HG03196 (cell line): ENCODE measurements around the gene DUSP9.
"Not testable (repeated sequence)": the region's sequence is repeated elsewhere in the genome, so short reads cannot be mapped to it uniquely, and the experiment has no call there.

Source experiments
- ATAC-seq: cut with Tn5 transposase; IDR thresholded peaks from one replicate; pipeline ENCODE4 v1.9.1; 2021; ENCODE audit not compliant: unreplicated experiment

DUSP9 gene

DNA sequence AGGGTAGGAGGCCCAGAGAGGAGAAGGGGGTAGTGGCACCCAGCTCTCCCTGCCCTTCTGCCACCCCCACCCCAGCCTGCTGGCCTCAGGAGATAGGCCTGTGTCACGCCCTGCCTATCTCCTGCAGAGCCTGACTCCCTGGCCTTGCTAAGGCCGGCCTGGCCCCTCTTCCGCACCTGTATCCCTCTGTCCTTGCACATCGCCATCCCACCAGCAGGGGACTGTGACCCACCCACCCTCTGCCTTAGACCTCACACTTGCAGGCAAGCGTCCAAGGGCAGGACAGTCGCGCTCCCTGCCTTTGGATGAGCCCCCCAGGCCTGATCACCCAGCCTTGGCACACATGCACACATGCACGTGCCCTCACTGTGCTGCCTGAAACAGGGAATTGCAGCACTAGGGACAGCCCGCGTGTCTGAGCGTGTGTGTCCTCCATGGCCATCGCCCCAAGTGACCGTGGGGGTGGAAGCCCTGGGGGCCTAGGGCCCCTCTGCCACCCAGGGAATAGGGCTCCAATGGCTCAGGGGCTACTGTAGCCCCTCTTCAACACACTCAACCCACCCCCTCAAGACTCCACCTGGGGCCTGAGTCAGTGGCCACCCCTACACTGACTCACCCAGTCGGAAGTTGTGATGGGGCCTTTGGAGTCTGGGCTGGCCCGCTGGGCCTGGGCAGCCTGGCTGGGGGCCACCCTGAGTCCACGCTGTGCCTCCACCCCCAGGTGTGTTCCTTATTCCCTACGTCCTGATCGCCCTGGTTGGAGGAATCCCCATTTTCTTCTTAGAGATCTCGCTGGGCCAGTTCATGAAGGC is 42.9 kb downstream of the DUSP9 start:
- ATAC-seq, result no peak

DNA sequence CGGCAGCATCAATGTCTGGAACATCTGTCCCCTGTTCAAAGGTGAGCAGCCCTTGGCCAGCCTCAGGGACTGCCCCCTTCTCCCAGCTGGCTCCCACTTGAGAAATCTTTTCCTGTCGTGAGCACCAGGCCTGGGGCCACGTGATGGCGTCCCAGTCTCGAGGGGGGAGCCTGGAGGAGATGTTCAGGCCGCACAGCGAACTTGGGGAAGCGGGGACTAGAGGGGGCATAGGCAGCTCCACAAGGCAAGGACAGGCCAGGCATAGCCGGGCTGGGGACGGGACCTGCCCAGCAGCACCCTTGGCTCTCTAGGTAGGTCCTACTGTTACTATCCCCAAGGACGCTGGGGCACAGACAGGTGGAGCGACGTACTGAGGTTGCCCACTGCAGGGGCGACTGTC is 43.5 kb downstream of the DUSP9 start:
- ATAC-seq, result no peak

DNA sequence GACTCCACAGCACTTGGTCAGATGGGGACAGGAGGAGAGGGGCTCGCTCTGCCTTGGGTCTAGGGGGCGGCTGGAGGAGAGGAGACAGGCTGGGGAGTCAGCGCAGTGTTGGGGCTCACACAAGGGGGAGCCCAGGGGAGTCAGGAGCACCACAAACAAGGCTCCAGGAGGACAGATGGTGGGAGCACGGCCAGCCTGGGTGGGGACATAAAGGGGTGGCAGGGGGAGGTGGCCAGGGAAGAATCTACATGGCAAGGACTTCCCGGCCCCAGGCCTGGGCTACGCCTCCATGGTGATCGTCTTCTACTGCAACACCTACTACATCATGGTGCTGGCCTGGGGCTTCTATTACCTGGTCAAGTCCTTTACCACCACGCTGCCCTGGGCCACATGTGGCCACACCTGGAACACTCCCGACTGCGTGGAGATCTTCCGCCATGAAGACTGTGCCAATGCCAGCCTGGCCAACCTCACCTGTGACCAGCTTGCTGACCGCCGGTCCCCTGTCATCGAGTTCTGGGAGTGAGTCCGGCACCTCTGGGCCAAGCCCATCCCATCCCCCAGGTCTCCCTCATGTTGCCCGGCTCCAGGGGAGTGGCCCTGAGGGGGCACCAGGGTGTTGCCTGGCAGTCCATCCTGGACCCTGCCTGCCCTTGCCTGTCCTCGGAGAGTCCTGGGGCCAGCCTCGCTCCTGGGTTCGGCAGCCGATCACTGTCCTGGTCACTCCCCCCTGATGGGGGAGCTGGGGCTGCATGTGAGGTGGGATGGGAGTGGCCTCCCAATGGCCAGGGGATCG is 44.2 kb downstream of the DUSP9 start:
- ATAC-seq, result not testable (repeated sequence)

DNA sequence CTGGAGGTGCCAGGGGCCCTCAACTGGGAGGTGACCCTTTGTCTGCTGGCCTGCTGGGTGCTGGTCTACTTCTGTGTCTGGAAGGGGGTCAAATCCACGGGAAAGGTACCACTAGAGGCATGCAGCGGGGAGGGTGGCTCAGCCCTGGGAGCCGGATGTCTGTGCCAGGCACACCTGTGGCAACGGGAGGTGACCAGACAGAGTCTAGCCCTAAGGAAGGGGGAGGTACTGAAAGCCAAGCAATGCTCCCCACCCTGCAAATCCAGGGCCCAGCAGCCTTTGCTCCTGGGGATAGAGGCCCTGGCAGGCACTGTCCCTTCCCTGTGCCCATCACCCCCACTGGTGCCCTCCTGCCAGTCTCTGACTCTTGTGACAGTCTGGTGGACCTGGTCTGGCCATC is 45.0 kb downstream of the DUSP9 start:
- no peak for ATAC-seq

DNA sequence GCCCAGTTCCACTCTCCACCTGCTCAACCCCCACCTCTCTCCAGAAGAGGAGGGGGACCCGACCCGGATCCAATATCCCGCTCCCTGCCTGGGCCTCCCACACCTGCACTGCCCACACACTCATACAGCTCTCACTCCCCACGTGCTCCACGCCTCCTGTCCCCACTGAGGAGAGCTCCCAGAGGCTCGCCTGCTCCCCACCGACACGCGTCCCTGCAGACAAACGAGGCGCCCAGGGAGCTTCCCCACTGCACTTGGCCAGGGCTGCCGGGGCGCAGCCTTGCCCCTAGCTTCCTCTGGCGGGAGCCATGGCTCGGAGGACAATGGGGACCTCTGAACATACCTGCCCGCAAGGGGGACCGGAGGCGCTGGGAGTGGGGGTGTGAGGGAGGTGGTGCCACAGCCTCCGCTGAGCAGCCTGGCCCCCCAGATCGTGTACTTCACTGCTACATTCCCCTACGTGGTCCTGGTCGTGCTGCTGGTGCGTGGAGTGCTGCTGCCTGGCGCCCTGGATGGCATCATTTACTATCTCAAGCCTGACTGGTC is 45.7 kb downstream of the DUSP9 start:
- ATAC-seq, result no peak

DNA sequence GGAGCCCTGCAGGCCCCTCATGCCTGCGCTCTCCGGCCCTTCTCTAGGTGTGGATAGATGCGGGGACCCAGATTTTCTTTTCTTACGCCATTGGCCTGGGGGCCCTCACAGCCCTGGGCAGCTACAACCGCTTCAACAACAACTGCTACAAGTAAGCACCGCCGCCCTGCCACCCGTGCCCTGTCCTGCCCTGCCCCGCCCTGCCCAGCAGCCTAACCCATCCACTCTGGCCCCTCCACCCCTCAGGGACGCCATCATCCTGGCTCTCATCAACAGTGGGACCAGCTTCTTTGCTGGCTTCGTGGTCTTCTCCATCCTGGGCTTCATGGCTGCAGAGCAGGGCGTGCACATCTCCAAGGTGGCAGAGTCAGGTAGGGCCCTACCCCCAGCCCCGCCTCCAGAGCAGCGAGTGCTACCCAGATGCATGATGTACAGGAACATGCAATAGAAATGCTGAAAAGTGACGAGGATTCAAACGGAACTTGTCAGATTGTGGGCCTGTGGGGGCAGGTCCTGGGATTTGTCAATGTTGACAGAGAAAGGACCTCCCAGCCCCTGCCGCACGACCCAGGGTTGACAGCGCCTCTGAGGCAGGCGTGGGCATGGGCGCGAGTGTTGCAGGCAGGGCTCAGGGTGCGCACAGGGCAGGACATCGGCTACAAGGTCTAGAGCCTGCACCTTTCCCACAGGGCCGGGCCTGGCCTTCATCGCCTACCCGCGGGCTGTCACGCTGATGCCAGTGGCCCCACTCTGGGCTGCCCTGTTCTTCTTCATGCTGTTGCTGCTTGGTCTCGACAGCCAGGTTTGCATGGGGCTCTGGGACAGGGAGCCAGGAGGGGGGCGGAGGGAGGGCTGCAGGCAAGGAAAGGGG is 46.4 kb downstream of the DUSP9 start:
- ATAC-seq, result no peak

DNA sequence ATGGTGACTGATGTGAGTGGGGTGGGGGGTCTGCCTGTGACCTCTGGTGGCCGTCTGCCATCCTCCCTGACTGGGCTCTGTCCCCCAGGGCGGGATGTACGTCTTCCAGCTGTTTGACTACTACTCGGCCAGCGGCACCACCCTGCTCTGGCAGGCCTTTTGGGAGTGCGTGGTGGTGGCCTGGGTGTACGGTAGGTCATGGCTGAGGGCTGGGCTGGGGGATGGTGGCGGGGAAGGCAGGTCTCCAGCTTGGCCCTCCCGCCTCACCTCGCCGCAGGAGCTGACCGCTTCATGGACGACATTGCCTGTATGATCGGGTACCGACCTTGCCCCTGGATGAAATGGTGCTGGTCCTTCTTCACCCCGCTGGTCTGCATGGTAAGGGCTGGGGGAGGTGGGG is 47.3 kb downstream of the DUSP9 start:
- not testable (repeated sequence) for ATAC-seq

DNA sequence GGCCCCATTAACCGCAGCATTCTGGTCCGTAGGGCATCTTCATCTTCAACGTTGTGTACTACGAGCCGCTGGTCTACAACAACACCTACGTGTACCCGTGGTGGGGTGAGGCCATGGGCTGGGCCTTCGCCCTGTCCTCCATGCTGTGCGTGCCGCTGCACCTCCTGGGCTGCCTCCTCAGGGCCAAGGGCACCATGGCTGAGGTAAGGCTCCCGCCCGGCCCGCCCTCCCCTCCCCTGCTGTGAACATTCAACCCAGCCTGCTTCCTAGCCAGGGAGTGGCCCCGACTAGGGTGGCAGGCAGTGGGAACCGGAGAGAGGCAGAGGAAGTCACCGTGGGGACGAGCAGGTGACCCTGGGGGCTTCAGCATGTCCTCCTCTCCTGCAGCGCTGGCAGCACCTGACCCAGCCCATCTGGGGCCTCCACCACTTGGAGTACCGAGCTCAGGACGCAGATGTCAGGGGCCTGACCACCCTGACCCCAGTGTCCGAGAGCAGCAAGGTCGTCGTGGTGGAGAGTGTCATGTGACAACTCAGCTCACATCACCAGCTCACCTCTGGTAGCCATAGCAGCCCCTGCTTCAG is 47.8 kb downstream of the DUSP9 start:
- ATAC-seq, result no peak

DNA sequence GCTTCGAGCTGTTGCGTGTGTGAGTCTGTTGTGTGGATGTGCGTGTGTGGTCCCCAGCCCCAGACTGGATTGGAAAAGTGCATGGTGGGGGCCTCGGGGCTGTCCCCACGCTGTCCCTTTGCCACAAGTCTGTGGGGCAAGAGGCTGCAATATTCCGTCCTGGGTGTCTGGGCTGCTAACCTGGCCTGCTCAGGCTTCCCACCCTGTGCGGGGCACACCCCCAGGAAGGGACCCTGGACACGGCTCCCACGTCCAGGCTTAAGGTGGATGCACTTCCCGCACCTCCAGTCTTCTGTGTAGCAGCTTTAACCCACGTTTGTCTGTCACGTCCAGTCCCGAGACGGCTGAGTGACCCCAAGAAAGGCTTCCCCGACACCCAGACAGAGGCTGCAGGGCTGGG is 49.1 kb downstream of the DUSP9 start:
- ATAC-seq, result no peak

DNA sequence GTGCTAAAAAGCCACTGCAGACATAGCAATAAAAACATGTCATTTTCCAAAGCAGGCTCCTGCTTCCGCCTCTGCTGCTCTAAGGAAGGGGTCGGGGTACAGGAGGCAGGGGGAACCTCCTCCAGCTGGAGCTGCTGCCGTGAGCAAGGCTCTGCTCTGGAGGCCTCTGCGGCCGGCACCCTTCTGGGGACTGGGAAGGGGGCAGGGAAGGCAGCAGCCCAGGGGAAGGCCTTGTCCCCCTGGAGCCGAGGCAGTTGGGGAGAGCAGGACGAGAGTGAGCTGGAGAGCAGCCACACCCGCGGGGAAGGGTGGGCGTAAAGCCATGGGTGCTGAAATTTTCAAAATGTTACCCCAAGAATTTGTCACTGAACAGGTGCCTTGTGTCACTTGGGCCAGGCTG is 49.5 kb downstream of the DUSP9 start:
- ATAC-seq, result not testable (repeated sequence)

DNA sequence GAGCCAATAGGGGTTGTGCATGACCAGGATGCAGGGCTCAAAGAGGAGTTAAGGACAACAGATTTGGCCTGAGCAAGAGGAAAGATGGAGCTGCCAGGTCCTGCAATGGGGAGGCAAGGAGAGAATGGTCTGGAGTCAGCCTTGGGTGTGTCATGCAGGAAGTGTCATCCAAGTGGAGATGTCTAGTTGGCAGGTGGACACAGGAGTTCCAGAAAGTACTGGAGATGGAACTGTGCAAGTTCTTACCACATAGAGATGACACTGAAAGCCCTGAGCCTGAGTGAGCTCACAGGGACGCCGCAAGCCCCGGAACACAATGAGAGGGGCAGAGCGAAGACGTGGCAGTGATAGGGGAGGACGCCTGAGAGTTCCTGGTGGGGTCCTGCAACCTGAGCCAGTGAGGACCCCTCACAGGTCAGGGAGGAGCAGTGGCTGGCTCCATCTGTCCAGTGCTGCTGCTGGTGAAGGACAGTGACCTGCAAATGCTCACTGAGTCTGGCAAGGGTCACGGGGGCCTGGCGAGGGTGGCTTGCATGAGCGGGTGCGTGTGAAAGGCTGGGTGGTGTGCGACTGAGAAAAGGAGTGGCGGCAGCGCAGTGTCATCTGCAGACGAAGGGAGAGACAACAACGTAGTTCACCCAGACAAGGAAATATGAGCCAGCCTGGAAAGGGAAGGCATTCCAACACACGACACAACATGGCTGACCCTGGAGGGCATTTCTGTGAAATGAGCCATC is 50.2 kb downstream of the DUSP9 start:
- not testable (repeated sequence) for ATAC-seq

DNA sequence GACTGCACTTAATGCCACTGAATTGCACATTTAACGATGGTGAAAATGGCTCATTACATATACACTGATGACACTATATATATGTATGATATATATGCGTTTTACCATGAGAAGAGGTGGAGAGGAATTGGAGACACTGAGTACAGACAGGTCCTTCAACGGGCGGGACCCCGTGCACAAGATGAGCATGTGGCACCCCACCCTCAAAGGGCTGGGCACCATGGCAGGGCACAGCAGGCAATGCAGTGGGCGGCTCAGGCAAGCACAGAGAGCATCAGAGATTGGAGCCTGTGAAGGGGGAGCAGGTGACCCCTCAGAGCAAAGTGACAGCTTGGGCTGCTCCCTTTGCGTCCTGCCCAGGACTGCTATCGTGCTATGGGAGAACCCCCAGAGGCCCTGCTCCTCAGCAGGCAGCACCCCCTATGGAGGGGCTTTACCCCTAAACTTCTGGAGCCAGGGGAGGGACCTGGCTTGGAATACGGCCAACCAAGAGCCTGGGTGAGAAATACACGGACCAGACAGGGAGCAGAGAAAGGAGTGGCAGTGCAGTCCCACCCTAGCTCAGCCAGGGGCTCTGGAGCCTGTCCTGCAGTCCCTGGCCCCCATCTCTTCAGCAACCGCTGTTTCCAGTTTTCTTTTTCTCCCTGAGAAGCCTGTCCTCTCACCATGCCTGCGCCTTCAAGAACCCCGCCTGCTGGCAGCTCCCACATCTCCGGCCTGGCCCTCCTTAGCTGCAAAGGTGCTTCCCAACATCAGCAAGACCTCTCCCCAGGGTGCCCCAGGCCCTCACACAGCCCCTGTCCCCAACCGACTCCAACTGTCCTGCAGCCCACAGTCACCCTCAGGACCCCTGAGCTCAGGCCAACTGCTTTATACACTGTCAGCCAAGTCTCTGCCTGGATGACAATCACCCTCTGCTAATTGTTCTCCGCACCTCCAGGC is 51.2 kb downstream of the DUSP9 start:
- ATAC-seq, result no peak

DNA sequence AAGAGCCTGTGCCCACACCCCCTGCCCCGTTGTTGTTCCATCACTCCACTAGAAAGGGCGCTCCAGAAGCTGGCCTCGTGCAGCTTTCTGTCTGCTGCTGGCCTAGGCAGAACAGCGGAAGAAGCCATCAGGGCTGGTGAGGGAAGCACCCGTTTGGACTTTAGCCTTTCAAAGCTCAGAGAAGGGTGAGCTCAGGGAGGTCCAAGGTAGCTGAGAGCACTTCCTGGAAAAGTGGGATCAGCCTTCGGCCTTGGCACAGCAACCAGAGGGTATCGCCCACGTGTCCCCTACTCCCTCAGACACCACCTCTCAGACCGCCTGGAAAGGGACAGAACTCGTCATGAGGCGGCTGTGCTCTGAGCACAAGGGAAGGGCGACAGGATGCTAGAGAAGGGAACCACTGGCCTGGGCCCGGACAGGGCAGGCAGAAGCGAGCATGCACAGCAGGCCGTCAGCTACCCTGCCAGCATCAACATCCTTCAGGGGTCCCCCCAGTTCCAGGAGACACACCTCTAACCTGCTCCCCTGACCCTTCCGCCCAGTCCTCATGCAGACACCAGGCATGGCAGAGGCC is 52.3 kb downstream of the DUSP9 start:
- not testable (repeated sequence) for ATAC-seq

DNA sequence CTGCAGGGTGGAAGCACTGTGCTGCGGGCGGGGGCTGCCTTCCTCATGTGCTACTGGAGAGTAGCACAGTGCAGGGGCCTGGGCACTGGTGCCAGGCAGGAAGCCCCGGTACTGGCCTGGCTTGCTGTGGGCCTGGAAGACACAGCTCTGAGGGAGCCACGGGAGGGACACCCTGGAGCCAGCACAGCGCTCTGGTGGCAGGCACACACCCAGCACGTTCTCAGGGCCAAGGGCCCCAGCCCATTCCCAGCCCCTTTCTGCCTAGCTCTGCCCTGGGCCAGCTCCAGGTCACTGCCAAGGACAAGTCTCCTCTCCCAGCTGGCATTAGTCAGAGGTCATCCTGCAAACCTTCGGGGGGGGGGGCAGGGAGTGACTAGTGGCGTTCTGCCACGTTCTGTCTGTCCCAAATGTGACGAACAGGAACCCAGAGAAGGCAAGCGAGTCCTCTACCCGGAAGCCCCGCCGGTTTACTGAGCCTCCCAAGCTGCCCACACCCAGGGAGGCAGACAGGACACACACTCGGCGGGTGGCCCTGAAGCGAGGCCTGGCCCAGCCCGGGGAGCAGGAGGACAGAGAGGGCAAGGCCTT is 52.9 kb downstream of the DUSP9 start:
- not testable (repeated sequence) for ATAC-seq

DNA sequence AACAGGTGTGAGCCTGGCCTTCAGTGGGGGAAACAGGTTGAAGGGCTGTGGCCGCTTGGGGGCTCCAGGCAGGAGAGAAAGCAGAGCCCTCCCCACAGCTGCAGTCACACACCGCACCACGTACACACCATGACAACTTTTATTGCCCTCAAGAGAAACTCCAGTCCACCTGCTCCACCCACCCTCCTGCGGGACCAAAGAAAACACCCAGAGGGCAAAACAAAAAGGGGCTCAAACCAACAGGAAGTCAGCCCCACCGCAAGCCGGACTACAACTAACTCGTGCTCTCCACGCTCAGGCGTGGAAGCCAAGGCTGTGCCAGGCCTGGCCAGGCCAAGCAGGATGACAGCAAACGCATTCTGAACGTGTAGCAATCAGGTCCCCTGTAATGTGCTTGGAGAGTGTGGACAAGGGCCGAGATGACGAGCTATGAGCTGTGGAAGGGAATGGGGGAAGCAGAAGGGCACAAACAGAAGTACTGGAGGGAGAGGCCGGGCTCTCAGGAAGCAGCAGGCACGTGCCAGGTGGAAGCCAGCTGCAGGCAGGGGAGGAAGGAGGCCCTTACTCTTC is 53.5 kb downstream of the DUSP9 start:
- no peak for ATAC-seq
